B cell (primary cell): ENCODE results near the gene RBP4. TPM values are rescaled to one million over a fixed set of nuclear protein-coding genes. Genes with fewer than 3 reads are reported as not detected.
"Not testable (repeated sequence)": the region's sequence is repeated elsewhere in the genome, so short reads cannot be mapped to it uniquely, and the experiment has no call there.

Experiments used
- ATAC-seq: fragments of 200-7000 bp; cut with Tn5 transposase; one replicate; pipeline ENCODE4 v1.10.0; 2021; ENCODE audit warnings: low read depth, mild to moderate bottlenecking, moderate number of reproducible peaks, moderate library complexity
- CTCF ChIA-PET: fragments of 350-600 bp; sonication (Branson Sonifier 250); formaldehyde crosslinking; loops from one replicate; lab custom pipeline; 2021; ENCODE audit warnings: antibody characterized with exemption, inconsistent platforms; lab: Charles Lee
- POLR2A ChIA-PET: fragments of 350-600 bp; sonication (Branson Sonifier 250); formaldehyde crosslinking; loops from one replicate; lab custom pipeline; 2021; ENCODE audit warnings: antibody characterized with exemption; lab: Charles Lee
- DNase-seq: peaks from one replicate; pipeline ENCODE4 v3.0.0; 2013
- H2AFZ ChIP-seq: 2 replicates; pipeline ENCODE4 v1.6.1; 2012; ENCODE audit warnings: mild to moderate bottlenecking, low read depth, low read length; ENCODE audit not compliant: insufficient read depth, poor library complexity, severe bottlenecking
- H3K27ac ChIP-seq, 2 donors: 1 replicate in 1 of 2; 2 replicates in 1 of 2; pipeline ENCODE4 v1.5.1; 2012 to 2013; ENCODE audit warnings: low read length in 2 of 2, mild to moderate bottlenecking in 2 of 2, moderate library complexity in 1 of 2
- H3K27me3 ChIP-seq, 4 experiments: fragments of 200-600 bp in 1 of 4; sonication (generic) in 1 of 4; replicated peaks in 1 of 4; 1 replicate in 2 of 4; 2 replicates in 2 of 4; pipeline versions ENCODE4 v1.6.1 to v1.7.0; 2013 to 2016; ENCODE audit warnings: low read length in 3 of 4, mild to moderate bottlenecking in 2 of 4, mixed read lengths in 1 of 4, moderate library complexity in 1 of 4; ENCODE audit not compliant: insufficient read depth in 4 of 4, control insufficient read depth in 3 of 4; ENCODE audit errors: control extremely low read depth in 1 of 4
- H3K36me3 ChIP-seq, 2 experiments: replicated peaks in 1 of 2; 1 replicate in 1 of 2; 2 replicates in 1 of 2; pipeline versions ENCODE4 v1.6.1 to v1.7.1; 2013; ENCODE audit warnings: low read length in 1 of 2; ENCODE audit not compliant: insufficient read depth in 2 of 2, control insufficient read depth in 1 of 2; ENCODE audit errors: control extremely low read depth in 1 of 2, extremely low read depth in 1 of 2
- H3K4me1 ChIP-seq, 2 donors: fragments of 200-600 bp in 1 of 2; sonication (generic) in 1 of 2; 1 replicate in 1 of 2; 2 replicates in 1 of 2; pipeline versions ENCODE4 v1.5.1 to v1.6.1; 2013 to 2017; ENCODE audit warnings: low read length in 2 of 2; ENCODE audit not compliant: control insufficient read depth in 2 of 2, insufficient read depth in 2 of 2
- H3K4me2 ChIP-seq: replicated peaks from 2 replicates; pipeline ENCODE3; 2012; ENCODE audit warnings: mild to moderate bottlenecking, low read depth, low read length; ENCODE audit not compliant: poor library complexity, severe bottlenecking
- H3K4me3 ChIP-seq, 5 experiments: fragments of 200-600 bp in 1 of 5; sonication (generic) in 1 of 5; 1 replicate in 3 of 5; 2 replicates in 2 of 5; pipeline versions ENCODE4 v1.5.1 to v1.7.0; 2011 to 2016; ENCODE audit warnings: low read length in 4 of 5, mild to moderate bottlenecking in 4 of 5, low read depth in 2 of 5, control low read depth in 1 of 5, moderate library complexity in 1 of 5; ENCODE audit not compliant: insufficient read depth in 1 of 5; ENCODE audit errors: control extremely low read depth in 1 of 5, extremely low read depth in 1 of 5
- H3K79me2 ChIP-seq: fragments of 200-600 bp; sonication (generic); one replicate; pipeline ENCODE4 v1.6.0; 2016; ENCODE audit warnings: low read length; ENCODE audit not compliant: control insufficient read depth, insufficient read depth
- H3K9ac ChIP-seq: fragments of 200-600 bp; sonication (generic); 2 replicates; pipeline ENCODE4 v1.6.1; 2017; ENCODE audit warnings: mild to moderate bottlenecking, low read length, moderate library complexity
- H3K9me3 ChIP-seq, 3 donors: one replicate each; pipeline versions ENCODE4 v1.6.1 to v1.7.1; 2013; ENCODE audit warnings: low read length in 2 of 3; ENCODE audit not compliant: control insufficient read depth in 2 of 3, insufficient read depth in 1 of 3; ENCODE audit errors: control extremely low read depth in 1 of 3
- H4K20me1 ChIP-seq: 2 replicates; pipeline ENCODE4 v1.6.0; 2012; ENCODE audit warnings: mild to moderate bottlenecking, low read length; ENCODE audit not compliant: insufficient read depth, control insufficient read depth, poor library complexity, severe bottlenecking
- H3K27ac Mint-ChIP-seq: one replicate; pipeline ENCODE4 v1.8.0; 2021; ENCODE audit warnings: mixed read lengths
- H3K27me3 Mint-ChIP-seq: one replicate; pipeline ENCODE4 v1.8.0; 2021; ENCODE audit warnings: mixed read lengths
- H3K4me1 Mint-ChIP-seq: one replicate; pipeline ENCODE4 v1.8.0; 2021; ENCODE audit warnings: mixed read lengths
- H3K4me3 Mint-ChIP-seq: one replicate; pipeline ENCODE4 v1.8.0; 2021; ENCODE audit warnings: mixed read lengths
- H3K9me3 Mint-ChIP-seq: one replicate; pipeline ENCODE4 v1.8.0; 2022; ENCODE audit warnings: mixed read lengths; ENCODE audit not compliant: insufficient read depth
- CTCF ChIP-seq: fragments of 200-600 bp; IDR thresholded peaks from one replicate; pipeline ENCODE4 v1.8.0; 2022; ENCODE audit warnings: antibody characterized with exemption, mild to moderate bottlenecking
- EZH2 ChIP-seq: IDR thresholded peaks from 2 replicates; pipeline ENCODE4 v1.6.1; 2012; ENCODE audit warnings: borderline replicate concordance, low read depth, mild to moderate bottlenecking, moderate library complexity, low read length; ENCODE audit not compliant: insufficient read depth, poor library complexity, severe bottlenecking
- WGBS: methylation state at CpG from one replicate; pipeline ENCODE4 v1.1.5; 2013; ENCODE audit warnings: missing lambda C conversion rate; ENCODE audit not compliant: insufficient coverage; 5-methylcytosine and 5-hydroxymethylcytosine counted together
- intact Hi-C: fragments of 100-400 bp; cut with micrococcal nuclease; formaldehyde crosslinking; loops from one replicate; pipeline ENCODE4 v1.10.0; 2022
- polyA plus RNA-seq: library from polyadenylated mRNA; depleted of rRNA; stranded (reverse); fragments of >200 nt; gene quantifications from 2 replicates; pipeline ENCODE4 v1.2.3, GENCODE V29; 2012
- total RNA-seq, 2 donors: library from RNA; stranded (reverse); fragments of 120-200 nt in 1 of 2; gene quantifications; 1 replicate in 1 of 2; 2 replicates in 1 of 2; pipeline versions ENCODE4 v1.2.3 to v1.2.4, GENCODE V29; 2013 to 2022

The RBP4 gene
- total and polyA plus RNA-seq, 2 donors (not counting 1 experiment from before 2014, with no cell fraction given), result not detected

DNA sequence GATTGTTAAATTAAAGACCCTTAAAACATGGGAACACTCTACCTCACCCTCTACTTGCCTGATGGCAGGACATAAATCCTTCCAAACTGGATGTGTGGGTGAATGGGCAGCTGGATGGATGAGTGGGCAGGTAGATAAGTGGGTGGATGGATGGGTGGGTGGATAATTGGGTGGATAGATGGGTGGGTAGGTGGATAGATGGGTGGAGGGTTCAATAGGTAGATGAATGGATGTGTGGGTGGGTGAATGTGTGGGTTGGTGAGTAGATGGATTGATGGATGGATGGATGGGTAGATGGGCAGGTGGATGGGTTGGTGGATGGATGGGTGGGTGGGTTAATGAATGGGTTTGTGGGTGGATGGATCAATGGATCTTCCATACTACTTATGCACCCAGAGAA is 53.5 kb downstream of the RBP4 start:
- ChIA-PET POLR2A (no interaction called here), CTCF (no interaction called here)
- Histone ChIP-seq H3K9me3 (no peaks in the 10 kb centered on the region), H4K20me1 (no peaks in the 10 kb centered on the region), H3K27me3 (peaks cover 0 to 6% (median 0%) of the 10 kb centered on the region in 4 experiments), H3K9ac (no peak overlapping the region), H3K4me3 (no peak overlapping the region), H3K4me2 (no peak overlapping the region), H3K4me1 (no peaks in the 10 kb centered on the region), H2AFZ (no peak overlapping the region), H3K36me3 (no peaks in the 10 kb centered on the region), H3K27ac (no peak overlapping the region), H3K79me2 (no peaks in the 10 kb centered on the region)
- Mint-ChIP-seq H3K9me3 (no peaks in the 10 kb centered on the region), H3K27me3 (peaks cover 7% of the 10 kb centered on the region), H3K4me3 (no peak overlapping the region), H3K4me1 (peaks cover under 1% of the 10 kb centered on the region), H3K27ac (no peak overlapping the region)
- DNase-seq (no peak), ATAC-seq (no peak)
- TF ChIP-seq EZH2 (no peak), CTCF (no peak)
- intact Hi-C loops, result no loop called here

DNA sequence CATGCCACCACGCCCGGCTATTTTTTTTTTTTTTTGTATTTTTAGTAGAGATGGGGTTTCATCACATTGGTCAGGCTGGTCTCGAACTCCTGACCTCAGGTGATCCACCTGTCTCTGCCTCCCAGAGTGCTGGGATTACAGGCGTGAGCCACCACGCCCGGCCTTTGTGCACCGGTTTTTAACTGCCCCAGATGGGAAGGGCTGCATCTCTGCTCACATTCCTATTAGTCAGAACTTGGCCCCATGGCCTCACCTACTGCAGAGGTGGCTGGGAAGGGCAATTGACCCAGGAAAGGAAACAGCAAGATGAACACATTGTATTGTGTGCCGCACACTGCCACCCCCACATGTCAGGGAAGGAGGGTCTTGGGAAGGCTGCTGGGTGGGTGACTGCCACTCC is 54.0 kb downstream of the RBP4 start:
- H3K27ac ChIP-seq, intact Hi-C loops, POLR2A ChIA-PET, H3K27ac Mint-ChIP-seq, H3K36me3 ChIP-seq, H3K27me3 Mint-ChIP-seq, H3K4me3 ChIP-seq, H3K79me2 ChIP-seq, H2AFZ ChIP-seq, H3K4me3 Mint-ChIP-seq, ATAC-seq, H3K9me3 Mint-ChIP-seq, H3K9ac ChIP-seq, H3K4me1 ChIP-seq, H3K27me3 ChIP-seq, H3K9me3 ChIP-seq, H4K20me1 ChIP-seq, H3K4me1 Mint-ChIP-seq, H3K4me2 ChIP-seq, DNase-seq: not testable (repeated sequence)
- CTCF ChIA-PET, result interaction anchor here (0.7 kb wide), 1 partner anchor 326 kb away, joined by 6 read pairs; no protein-coding TSS in a partner anchor
- WGBS, result 93% methylated on average over 4 of the region's 8 CpGs
